Heart left ventricle (tissue), 13 donors: ENCODE results near the gene THAP5.

Source experiments
- POLR2A ChIP-seq, 2 donors: fragments of 450-650 bp; IDR thresholded peaks; one replicate each; pipeline ENCODE4 v1.6.1; 2017; ENCODE audit warnings: antibody characterized with exemption in 2 of 2, mild to moderate bottlenecking in 2 of 2, moderate library complexity in 2 of 2
- TF ChIP-seq, protein P1 (sequence below), 12 donors: fragments of 200-600 bp; sonication (generic) in 4 of 12; IDR thresholded peaks; one replicate each; pipeline versions ENCODE4 v1.5.0 to v1.8.0; 2018 to 2022; ENCODE audit warnings: antibody characterized with exemption in 12 of 12, mild to moderate bottlenecking in 5 of 12
- donor health status: ischemic (EF 13 %, LVEDD 7.1; RV severe dilation, severe dysfunction).
- donor health status: DM: no; HTN: yes; CAD: no.
- donor health status: DM: no; HTN: no; CAD: no.
- donor health status: ischemic (EF 25% LVEDD 6.9; RV normal size, moderate dysfunction).
- donor health status: ischemic (EF 25% LVEDD 5.7; RV mildly dilated, moderate dysfunction).
- donor health status: ischemic (EF 35%, LVEDD 5.7; RV mildly dilated, moderate dysfunction).
- donor health status: nonischemic (EF 11% LVEDD 7.7; RV severe dilation, severe dysfunction).
- donor health status: DM: yes; HTN: yes; CAD: no.
- donor health status: PGD.
- donor health status: ischemic (EF 29% LVEDD 5.4; RV normal size, mild dysfunction).
- donor health status: nonischemic (EF 23%, LVEDD 6.1; RV moderate dilation, normal function).

DNA sequence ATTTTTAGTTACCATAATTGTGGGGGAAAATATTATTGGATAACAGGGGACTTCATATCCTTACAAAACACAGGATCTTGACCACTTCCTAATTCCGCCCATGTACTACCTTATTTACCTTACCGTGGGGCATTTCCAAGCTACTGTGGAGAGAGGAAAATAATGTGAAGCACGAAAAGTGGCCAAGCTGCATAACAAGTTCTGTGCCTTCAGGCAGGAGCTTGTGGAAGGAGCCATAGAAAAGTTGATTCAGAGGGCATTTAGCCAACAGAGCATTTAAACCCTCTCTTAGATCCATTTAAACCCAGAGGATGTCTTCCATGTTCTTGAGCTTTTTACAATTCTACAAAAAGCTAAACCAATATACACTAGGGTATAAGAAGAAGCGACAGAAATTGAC, 41.8 kb upstream of the THAP5 start:
- TF ChIP-seq, protein P1, sequence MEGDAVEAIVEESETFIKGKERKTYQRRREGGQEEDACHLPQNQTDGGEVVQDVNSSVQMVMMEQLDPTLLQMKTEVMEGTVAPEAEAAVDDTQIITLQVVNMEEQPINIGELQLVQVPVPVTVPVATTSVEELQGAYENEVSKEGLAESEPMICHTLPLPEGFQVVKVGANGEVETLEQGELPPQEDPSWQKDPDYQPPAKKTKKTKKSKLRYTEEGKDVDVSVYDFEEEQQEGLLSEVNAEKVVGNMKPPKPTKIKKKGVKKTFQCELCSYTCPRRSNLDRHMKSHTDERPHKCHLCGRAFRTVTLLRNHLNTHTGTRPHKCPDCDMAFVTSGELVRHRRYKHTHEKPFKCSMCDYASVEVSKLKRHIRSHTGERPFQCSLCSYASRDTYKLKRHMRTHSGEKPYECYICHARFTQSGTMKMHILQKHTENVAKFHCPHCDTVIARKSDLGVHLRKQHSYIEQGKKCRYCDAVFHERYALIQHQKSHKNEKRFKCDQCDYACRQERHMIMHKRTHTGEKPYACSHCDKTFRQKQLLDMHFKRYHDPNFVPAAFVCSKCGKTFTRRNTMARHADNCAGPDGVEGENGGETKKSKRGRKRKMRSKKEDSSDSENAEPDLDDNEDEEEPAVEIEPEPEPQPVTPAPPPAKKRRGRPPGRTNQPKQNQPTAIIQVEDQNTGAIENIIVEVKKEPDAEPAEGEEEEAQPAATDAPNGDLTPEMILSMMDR (IDR thresholded peaks at IDR 0.05), result no peak
- TF ChIP-seq POLR2A (IDR thresholded peaks at IDR 0.05), result no peak
